ENCODE results near the gene LAMA5. TPM values are rescaled to one million over a fixed set of nuclear protein-coding genes. Genes with fewer than 3 reads are reported as not detected.

LAMA5 gene
- total RNA-seq (100 to 1,000 TPM in 3 of 4 donors, 10 to 100 TPM in 1; 53.5 to 409 (median 134) TPM), polyA plus RNA-seq (10 to 100 TPM in 1 of 3 donors, 1 to 10 TPM in 2; 1.8 to 56.5 (median 3.2) TPM)

GRCh38 chr20:62367136-62367632 is at the start of gene LAMA5:
TSS of gene LAMA5 (minus strand) at chr20:62367312. CDS start at chr20:62367245, 67 bp downstream.
- H3K36me3 ChIP-seq = peaks cover 0 to 2% (median under 1%) of the 10 kb centered on the region in 4 donors
- H3K27ac ChIP-seq = peak within 1 kb of the TSS; percentile 95 to 99 (median 98)
- TF ChIP-seq CTCF (IDR thresholded peaks at IDR 0.05) = no peak
- peak; percentile 69 to 92 (median 80) for TF ChIP-seq POLR2AphosphoS5 (IDR thresholded peaks at IDR 0.05)
- TF ChIP-seq POLR2A (IDR thresholded peaks at IDR 0.05) = no peak
- TF ChIP-seq EP300 (IDR thresholded peaks at IDR 0.05) = no peak
- no peaks in the 10 kb centered on the region for H3K27me3 ChIP-seq
- H3K9me3 ChIP-seq = no peaks in the 10 kb centered on the region
- 1% methylated on average over 68 to 70 of the region's 70 CpGs for WGBS, 2 donors
- peak; percentile 86 for DNase-seq
- peaks cover 0 to 96% (median 88%) of the 10 kb centered on the region in 4 donors for H3K4me1 ChIP-seq
- intact Hi-C loops (cut with DNase I) = no loop called here
- peak within 1 kb of the TSS; percentile 87 to 98 (median 95) for H3K4me3 ChIP-seq

GRCh38 chr20:62415354-62416111 is 48.4 kb upstream of the LAMA5 start:
- no peak overlapping the region for H3K4me3 ChIP-seq
- no peaks in the 10 kb centered on the region for H3K36me3 ChIP-seq
- 83 to 90% methylated on average over 24 of the region's 24 CpGs for WGBS, 2 donors
- H3K9me3 ChIP-seq = no peaks in the 10 kb centered on the region
- TF ChIP-seq POLR2A (IDR thresholded peaks at IDR 0.05) = no peak
- TF ChIP-seq CTCF (IDR thresholded peaks at IDR 0.05) = no peak
- TF ChIP-seq POLR2AphosphoS5 (IDR thresholded peaks at IDR 0.05) = no peak
- TF ChIP-seq EP300 (IDR thresholded peaks at IDR 0.05) = no peak
- intact Hi-C loops (cut with DNase I) = no loop called here
- H3K4me1 ChIP-seq = peaks cover 0 to 3% (median 2%) of the 10 kb centered on the region in 4 donors
- H3K27ac ChIP-seq = no peak overlapping the region
- peaks cover 0 to 8% (median 0%) of the 10 kb centered on the region in 3 donors for H3K27me3 ChIP-seq
- no peak for DNase-seq

DNA sequence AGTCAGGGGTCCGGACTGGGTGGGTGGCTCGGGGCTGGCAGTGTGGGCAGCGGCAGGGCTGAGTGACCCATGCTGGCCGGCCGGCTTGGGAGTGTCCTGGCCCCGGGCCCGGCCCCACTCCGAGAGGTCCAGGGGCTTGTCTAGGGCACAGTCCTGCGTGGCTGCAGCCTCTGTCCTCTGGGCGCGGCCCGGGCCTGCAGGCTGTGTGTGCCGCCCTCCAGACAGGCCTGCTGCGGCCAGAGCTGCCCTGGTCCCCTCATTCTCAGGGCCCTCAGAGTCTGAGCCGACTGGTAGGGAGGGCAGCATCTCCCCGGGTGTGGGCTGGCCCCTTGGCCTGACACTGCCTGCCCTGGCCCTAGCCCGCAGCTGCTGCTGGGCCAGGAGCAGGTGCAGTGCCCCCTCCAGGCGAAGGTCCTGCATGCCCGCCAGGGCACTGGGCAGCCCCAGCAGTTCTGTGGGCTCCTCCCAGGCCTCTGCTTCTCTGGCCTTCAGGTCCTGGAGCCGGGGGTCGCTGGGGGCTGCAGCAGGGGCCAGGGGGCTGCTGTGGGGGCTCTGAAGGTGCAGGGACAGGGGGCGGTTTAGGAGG is 46.9 kb upstream of the LAMA5 start:
- no peak for DNase-seq
- TF ChIP-seq POLR2A (IDR thresholded peaks at IDR 0.05) (no peak), POLR2AphosphoS5 (IDR thresholded peaks at IDR 0.05) (no peak)
- WGBS, 2 donors = 39 to 77% methylated on average over 22 of the region's 22 CpGs
- Histone ChIP-seq H3K4me1 (peaks cover 0 to 15% (median 14%) of the 10 kb centered on the region in 4 donors), H3K27ac (no peak overlapping the region), H3K9me3 (no peaks in the 10 kb centered on the region), H3K36me3 (no peaks in the 10 kb centered on the region), H3K4me3 (no peak overlapping the region), H3K27me3 (peaks cover 0 to 8% (median 0%) of the 10 kb centered on the region in 3 donors)
- intact Hi-C loops (cut with DNase I) = no loop called here

DNA sequence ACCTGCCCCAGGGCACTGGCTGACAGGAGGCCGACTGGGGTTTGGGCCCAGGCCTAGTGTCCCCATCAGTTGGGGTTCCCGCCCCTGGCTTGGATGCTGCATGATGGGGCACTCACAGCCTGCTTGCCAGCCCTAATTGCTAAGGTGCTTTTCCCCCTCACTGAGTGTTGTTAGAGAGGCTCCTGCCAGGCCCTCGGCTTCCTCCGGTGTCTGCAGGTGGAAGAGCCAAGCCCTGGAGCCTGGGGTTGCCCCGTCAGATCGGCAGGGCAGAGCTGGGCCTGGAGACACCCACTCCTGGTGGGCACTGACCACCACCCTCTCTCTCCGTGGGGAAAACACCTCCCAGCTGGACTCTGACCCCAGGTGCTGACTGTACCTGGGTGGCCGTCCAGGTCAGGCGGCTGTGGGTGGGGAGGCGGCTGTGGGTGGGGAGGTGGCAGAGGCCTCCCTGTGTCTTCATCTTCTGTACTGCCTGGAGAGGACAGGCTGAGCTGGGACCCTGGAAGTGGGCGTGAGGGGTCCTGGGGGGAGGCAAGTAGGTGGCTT is 46.0 kb upstream of the LAMA5 start:
- 28 to 77% methylated on average over 11 of the region's 11 CpGs for WGBS, 2 donors
- DNase-seq = no peak
- intact Hi-C loops (cut with DNase I) = no loop called here
- no peak overlapping the region for H3K4me3 ChIP-seq
- H3K27me3 ChIP-seq = peaks cover 0 to 8% (median 0%) of the 10 kb centered on the region in 3 donors
- H3K36me3 ChIP-seq = no peaks in the 10 kb centered on the region
- H3K27ac ChIP-seq = no peak overlapping the region
- peaks cover 0 to 15% (median 14%) of the 10 kb centered on the region in 4 donors for H3K4me1 ChIP-seq
- H3K9me3 ChIP-seq = no peaks in the 10 kb centered on the region
- TF ChIP-seq CTCF (IDR thresholded peaks at IDR 0.05) (no peak), POLR2AphosphoS5 (IDR thresholded peaks at IDR 0.05) (no peak), POLR2A (IDR thresholded peaks at IDR 0.05) (no peak), EP300 (IDR thresholded peaks at IDR 0.05) (no peak)

All from sigmoid colon (tissue), 7 donors.